Sigmoid colon (tissue), 7 donors: ENCODE measurements around the gene NHS. TPM values are rescaled to one million over a fixed set of nuclear protein-coding genes. Genes with fewer than 3 reads are reported as not detected.

Source experiments
- DNase-seq: peaks from one replicate; pipeline ENCODE4 v3.0.0-alpha.2; 2019
- H3K27ac ChIP-seq, 4 donors: fragments of 200-600 bp; sonication (generic); one replicate each; pipeline ENCODE4 v1.5.1; 2016 to 2019; ENCODE audit warnings: mild to moderate bottlenecking in 1 of 4
- H3K27me3 ChIP-seq, 3 donors: fragments of 200-600 bp; sonication (generic); one replicate each; pipeline ENCODE4 v1.5.1; 2019; ENCODE audit warnings: mild to moderate bottlenecking in 1 of 3
- H3K36me3 ChIP-seq, 4 donors: fragments of 200-600 bp; sonication (generic); one replicate each; pipeline ENCODE4 v1.5.1; 2016 to 2019
- H3K4me1 ChIP-seq, 4 donors: fragments of 200-600 bp; sonication (generic); one replicate each; pipeline ENCODE4 v1.5.1; 2017 to 2019
- H3K4me3 ChIP-seq, 4 donors: fragments of 200-600 bp; sonication (generic); one replicate each; pipeline ENCODE4 v1.5.1; 2017 to 2019; ENCODE audit warnings: mild to moderate bottlenecking in 2 of 4, moderate library complexity in 1 of 4
- H3K9me3 ChIP-seq, 4 donors: fragments of 200-600 bp in 3 of 4; sonication (generic) in 3 of 4; one replicate each; pipeline versions ENCODE4 v1.5.1 to v1.6.1; 2013 to 2019
- EP300 ChIP-seq, 4 donors: sonication (generic); formaldehyde crosslinking; IDR thresholded peaks; one replicate each; pipeline ENCODE4 v1.6.1; 2017; ENCODE audit warnings: antibody characterized with exemption in 4 of 4
- POLR2A ChIP-seq, 2 donors: fragments of 450-650 bp; IDR thresholded peaks; one replicate each; pipeline ENCODE4 v1.6.1; 2016; ENCODE audit warnings: antibody characterized with exemption in 2 of 2, mild to moderate bottlenecking in 2 of 2, moderate library complexity in 2 of 2
- POLR2AphosphoS5 ChIP-seq, 4 donors: sonication (generic); formaldehyde crosslinking; IDR thresholded peaks; one replicate each; pipeline ENCODE4 v1.6.1; 2017; ENCODE audit warnings: antibody characterized with exemption in 4 of 4
- WGBS, 2 donors: extraction: QIAGEN DNeasy Blood & Tissue Kit; methylation state at CpG; one replicate each; pipeline ENCODE4 v1.1.7; 2013; 5-methylcytosine and 5-hydroxymethylcytosine counted together
- intact Hi-C: fragments of 100-400 bp; cut with DNase I; formaldehyde crosslinking; loops from one replicate; pipeline ENCODE4 v1.15.1; 2023
- polyA plus RNA-seq, 3 donors: library from polyadenylated mRNA; stranded (reverse); fragments of 200-250 nt; gene quantifications; one replicate each; pipeline ENCODE4 v1.2.3, GENCODE V29; 2013
- total RNA-seq, 4 donors: library from RNA; depleted of rRNA; stranded (reverse); fragments of >200 nt; gene quantifications; one replicate each; pipeline ENCODE4 v1.1.0, GENCODE V29; 2016
- TF ChIP-seq, protein P1 (sequence below), 4 experiments: fragments of 450-650 bp in 3 of 4; fragments of 200-600 bp in 1 of 4; IDR thresholded peaks; one replicate each; pipeline ENCODE4 v1.5.1; 2016 to 2019; ENCODE audit warnings: antibody characterized with exemption in 4 of 4, mild to moderate bottlenecking in 3 of 4, moderate library complexity in 2 of 4
- donor health status: healthy with polysubstance abuse.
- donor health status: Bipolar disorder and iron deficiency.
- donor health status: healthy.

The NHS gene
- total and polyA plus RNA-seq, 7 donors: under 0.01 to 22.7 (median 9.3) TPM

DNA sequence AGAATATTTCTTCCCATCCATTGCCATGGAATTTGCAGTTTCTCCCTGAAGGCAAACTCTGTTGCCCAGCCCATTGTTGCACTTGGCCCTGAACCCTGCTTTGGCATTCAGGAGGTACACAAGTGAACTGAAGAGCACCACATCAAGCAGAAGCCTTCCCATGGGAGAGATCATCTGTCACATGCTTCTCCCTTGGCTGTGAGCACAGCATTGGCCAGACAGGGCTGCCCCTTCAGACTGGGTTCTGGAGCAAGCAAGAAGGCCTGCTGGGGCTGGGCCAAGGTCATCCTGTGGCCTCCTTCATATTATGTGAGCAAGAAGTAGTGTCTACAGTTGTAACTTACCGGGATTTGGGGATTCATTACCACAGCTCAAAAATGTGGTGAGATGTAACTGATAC lies 385.0 kb downstream of the NHS start:
- Histone ChIP-seq H3K27me3 (no peaks in the 10 kb centered on the region), H3K9me3 (no peaks in the 10 kb centered on the region), H3K4me1 (no peaks in the 10 kb centered on the region), H3K36me3 (no peaks in the 10 kb centered on the region), H3K27ac (no peak overlapping the region), H3K4me3 (no peak overlapping the region)
- WGBS, 2 donors: 87 to 90% methylated on average over 1 of the region's 1 CpG
- no peak for DNase-seq
- intact Hi-C loops: no loop called here
- no peak for TF ChIP-seq POLR2A (IDR thresholded peaks at IDR 0.05)

DNA sequence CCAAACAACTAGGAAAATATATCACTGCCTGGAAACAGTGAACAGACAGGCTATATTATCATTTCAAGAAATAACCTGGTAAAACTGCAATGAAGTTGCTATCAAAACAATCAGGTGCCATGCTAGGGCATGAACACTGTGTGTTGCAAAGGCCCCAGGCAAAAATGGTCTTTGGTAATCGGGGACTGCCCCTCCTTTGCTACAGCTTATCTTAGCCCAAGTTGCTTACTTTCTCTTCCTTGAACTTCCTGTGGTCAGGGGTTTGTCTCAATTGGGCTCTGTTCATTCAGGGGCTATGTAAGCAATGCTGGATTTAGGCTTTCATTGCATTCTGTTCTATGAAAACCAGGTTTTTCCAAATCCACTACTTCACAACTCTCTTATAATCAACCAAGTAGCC lies 392.7 kb downstream of the NHS start:
- WGBS, 2 donors: 24 to 52% methylated on average over 1 of the region's 1 CpG
- Histone ChIP-seq H3K9me3 (no peaks in the 10 kb centered on the region), H3K4me3 (no peak overlapping the region), H3K4me1 (no peaks in the 10 kb centered on the region), H3K27me3 (no peaks in the 10 kb centered on the region), H3K27ac (no peak overlapping the region), H3K36me3 (no peaks in the 10 kb centered on the region)
- no peak for DNase-seq
- TF ChIP-seq POLR2A (IDR thresholded peaks at IDR 0.05) (no peak), EP300 (IDR thresholded peaks at IDR 0.05) (no peak), POLR2AphosphoS5 (IDR thresholded peaks at IDR 0.05) (no peak)
- TF ChIP-seq, protein P1, sequence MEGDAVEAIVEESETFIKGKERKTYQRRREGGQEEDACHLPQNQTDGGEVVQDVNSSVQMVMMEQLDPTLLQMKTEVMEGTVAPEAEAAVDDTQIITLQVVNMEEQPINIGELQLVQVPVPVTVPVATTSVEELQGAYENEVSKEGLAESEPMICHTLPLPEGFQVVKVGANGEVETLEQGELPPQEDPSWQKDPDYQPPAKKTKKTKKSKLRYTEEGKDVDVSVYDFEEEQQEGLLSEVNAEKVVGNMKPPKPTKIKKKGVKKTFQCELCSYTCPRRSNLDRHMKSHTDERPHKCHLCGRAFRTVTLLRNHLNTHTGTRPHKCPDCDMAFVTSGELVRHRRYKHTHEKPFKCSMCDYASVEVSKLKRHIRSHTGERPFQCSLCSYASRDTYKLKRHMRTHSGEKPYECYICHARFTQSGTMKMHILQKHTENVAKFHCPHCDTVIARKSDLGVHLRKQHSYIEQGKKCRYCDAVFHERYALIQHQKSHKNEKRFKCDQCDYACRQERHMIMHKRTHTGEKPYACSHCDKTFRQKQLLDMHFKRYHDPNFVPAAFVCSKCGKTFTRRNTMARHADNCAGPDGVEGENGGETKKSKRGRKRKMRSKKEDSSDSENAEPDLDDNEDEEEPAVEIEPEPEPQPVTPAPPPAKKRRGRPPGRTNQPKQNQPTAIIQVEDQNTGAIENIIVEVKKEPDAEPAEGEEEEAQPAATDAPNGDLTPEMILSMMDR (IDR thresholded peaks at IDR 0.05): no peak
- intact Hi-C loops: no loop called here

DNA sequence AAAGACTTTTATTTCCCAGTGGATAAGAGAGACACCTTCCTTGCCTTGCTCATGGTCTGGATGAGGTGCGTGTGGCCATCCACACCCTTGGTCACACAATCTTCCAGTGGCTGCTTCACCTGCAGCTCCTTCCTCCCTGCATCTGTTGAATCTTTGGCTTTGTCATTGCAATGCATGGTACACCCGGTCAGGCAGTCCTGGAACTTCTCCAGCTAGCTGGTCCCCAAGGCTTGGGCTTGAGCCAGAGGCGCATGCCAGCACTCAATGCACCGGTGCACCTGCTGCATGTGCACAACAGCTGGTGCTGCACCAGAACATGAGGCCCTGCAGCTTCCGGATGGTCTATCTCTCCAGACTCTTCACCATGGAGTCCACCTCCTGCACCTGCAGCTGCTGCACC lies 394.0 kb downstream of the NHS start:
- WGBS, 2 donors: 76 to 88% methylated on average over 5 of the region's 5 CpGs
- H3K27ac ChIP-seq: no peak overlapping the region
- DNase-seq: no peak

DNA sequence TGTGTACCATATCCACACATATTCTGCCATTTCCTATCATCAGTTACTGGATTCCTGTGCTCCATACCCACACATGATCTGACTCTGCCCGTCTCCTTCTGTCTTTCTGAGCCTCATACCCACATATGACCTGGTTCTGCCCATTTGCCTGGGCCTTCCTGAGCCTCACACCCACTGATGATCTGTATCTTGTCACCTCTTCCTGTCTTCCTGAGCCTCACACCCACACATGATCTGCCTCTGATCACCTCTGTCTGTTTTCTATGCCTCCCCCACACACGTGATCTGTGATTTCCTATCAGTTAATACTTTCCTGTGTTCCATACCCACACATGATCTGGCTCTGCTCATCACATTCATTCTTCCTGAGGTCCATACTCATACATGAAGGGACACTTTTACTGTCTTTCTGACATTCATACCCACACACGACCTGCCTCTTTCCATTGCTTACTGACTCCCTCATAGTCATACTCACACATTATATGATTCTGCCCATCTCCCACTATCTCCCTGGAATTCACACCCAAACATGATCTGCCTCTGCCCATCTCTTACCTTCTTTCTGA lies 394.8 kb downstream of the NHS start:
- no peaks in the 10 kb centered on the region for H3K9me3 ChIP-seq
- no peak overlapping the region for H3K4me3 ChIP-seq
- TF ChIP-seq POLR2A (IDR thresholded peaks at IDR 0.05): no peak
- TF ChIP-seq POLR2AphosphoS5 (IDR thresholded peaks at IDR 0.05): no peak
- TF ChIP-seq, protein P1 (IDR thresholded peaks at IDR 0.05): no peak
- no peak for TF ChIP-seq EP300 (IDR thresholded peaks at IDR 0.05)
- no peak for DNase-seq
- 72 to 81% methylated on average over 3 of the region's 3 CpGs for WGBS, 2 donors
- H3K27ac ChIP-seq: no peak overlapping the region
- H3K27me3 ChIP-seq: no peaks in the 10 kb centered on the region
- H3K36me3 ChIP-seq: no peaks in the 10 kb centered on the region
- H3K4me1 ChIP-seq: no peaks in the 10 kb centered on the region
- intact Hi-C loops: no loop called here

More for the DNA sequence above, 394.0 kb downstream of the NHS start:
- intact Hi-C loops: no loop called here
- H3K36me3 ChIP-seq: no peaks in the 10 kb centered on the region
- H3K4me3 ChIP-seq: no peak overlapping the region
- H3K27me3 ChIP-seq: no peaks in the 10 kb centered on the region
- no peaks in the 10 kb centered on the region for H3K4me1 ChIP-seq
- TF ChIP-seq EP300 (IDR thresholded peaks at IDR 0.05) (no peak), POLR2AphosphoS5 (IDR thresholded peaks at IDR 0.05) (no peak), POLR2A (IDR thresholded peaks at IDR 0.05) (no peak)
- TF ChIP-seq, protein P1 (IDR thresholded peaks at IDR 0.05): no peak
- H3K9me3 ChIP-seq: no peaks in the 10 kb centered on the region

DNA sequence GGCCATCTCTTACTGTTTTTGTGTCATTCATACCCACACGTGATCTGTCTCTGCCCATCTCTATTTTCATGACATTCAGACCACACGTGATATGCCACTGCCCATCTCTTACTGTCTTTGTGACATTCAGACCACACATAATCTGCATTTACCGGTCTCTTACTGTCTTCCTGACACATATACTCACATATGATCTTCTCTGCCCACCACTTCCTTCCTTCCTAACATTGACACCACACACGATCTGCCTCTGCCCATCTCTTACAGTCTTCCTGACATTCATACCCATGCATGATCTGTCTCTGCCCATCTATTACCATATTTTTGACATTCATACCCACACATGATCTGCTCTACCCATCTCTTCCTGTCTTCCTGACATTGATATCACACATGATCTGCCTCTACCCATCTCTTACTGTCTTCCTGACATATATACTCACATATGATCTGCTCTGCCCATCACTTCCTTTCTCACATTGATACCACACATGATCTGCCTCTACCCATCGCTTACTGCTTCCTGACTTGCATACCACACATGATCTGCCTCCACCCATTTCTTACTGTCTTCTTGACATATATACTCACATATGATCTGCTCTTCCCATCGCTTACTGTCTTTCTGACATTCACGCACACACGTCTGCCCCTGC lies 398.3 kb downstream of the NHS start:
- Histone ChIP-seq H3K9me3 (no peaks in the 10 kb centered on the region), H3K4me1 (no peaks in the 10 kb centered on the region), H3K27me3 (no peaks in the 10 kb centered on the region), H3K36me3 (no peaks in the 10 kb centered on the region), H3K27ac (no peak overlapping the region), H3K4me3 (no peak overlapping the region)
- 75 to 87% methylated on average over 8 of the region's 8 CpGs for WGBS, 2 donors
- TF ChIP-seq, protein P1 (IDR thresholded peaks at IDR 0.05): no peak
- TF ChIP-seq EP300 (IDR thresholded peaks at IDR 0.05) (no peak), POLR2A (IDR thresholded peaks at IDR 0.05) (no peak), POLR2AphosphoS5 (IDR thresholded peaks at IDR 0.05) (no peak)
- DNase-seq: no peak
- intact Hi-C loops: no loop called here
